GM12892 (cell line): ENCODE measurements around the gene CLEC11A.

Experiments used
- POLR2A ChIP-seq: IDR thresholded peaks from 2 replicates; pipeline ENCODE4 v1.6.1; 2011; ENCODE audit warnings: low read depth, low read length, control low read depth
- TAF1 ChIP-seq: IDR thresholded peaks from 2 replicates; pipeline ENCODE4 v1.6.1; 2011; ENCODE audit warnings: low read depth, mild to moderate bottlenecking, control low read depth, low read length, borderline replicate concordance

DNA sequence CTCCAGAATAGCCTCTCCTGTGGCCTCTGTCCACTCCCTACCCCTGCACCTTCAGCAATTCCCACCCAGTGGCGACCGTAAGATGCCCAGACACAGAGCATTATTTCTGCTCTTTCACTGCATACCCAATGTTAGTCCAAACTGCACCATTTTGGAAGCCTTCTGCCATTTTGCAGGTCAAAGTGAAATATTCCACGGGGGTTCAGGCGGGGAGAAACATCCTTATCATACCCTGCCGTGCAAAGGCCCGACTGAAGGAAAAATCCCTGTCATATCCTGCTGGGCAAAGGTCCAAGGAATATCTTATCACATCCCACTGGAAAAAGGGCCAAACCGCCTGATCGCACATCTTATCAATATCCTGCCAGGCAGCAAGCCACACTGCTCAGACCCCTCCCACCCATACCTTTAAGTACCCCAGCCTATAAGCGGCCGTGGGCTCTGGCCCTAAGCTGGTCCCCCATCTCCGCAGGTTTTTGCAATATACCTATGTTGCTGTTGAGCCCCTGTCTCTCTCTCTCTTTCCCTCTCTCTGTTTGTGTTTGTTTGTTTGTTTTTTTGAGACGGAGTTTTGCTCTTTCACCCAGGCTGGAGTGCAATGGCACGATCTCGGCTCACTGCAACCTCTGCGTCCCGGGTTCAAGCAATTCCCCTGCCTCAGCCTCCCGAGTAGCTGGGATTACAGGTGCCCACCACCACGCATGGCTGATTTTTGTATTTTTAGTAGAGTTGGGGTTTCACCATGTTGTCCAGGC is 18.2 kb downstream of the CLEC11A start:
- TF ChIP-seq POLR2A (no peak), TAF1 (no peak)
